LNCAP (cell line): ENCODE results near the gene AOPEP.

ENCODE experiments used
- CTCF ChIP-seq: fragments of 450-650 bp; IDR thresholded peaks from 2 replicates; pipeline ENCODE4 v1.5.1; 2017; ENCODE audit warnings: mild to moderate bottlenecking

AOPEP gene

GRCh38 chr9:94875300-94876020 lies 149.0 kb downstream of the AOPEP start:
- TF ChIP-seq CTCF, result no peak

GRCh38 chr9:94879230-94879629 lies 152.7 kb downstream of the AOPEP start:
- no peak for TF ChIP-seq CTCF

- no peak for TF ChIP-seq CTCF
Measured at GRCh38 chr9:94881023-94881422, 154.5 kb downstream of the AOPEP start.

- no peak for TF ChIP-seq CTCF
Measured at GRCh38 chr9:94881454-94881853, 155.0 kb downstream of the AOPEP start.

- TF ChIP-seq CTCF, result no peak
Measured at GRCh38 chr9:94881940-94882339, 155.4 kb downstream of the AOPEP start.

GRCh38 chr9:94882966-94883641 lies 156.6 kb downstream of the AOPEP start:
- TF ChIP-seq CTCF, result no peak

- TF ChIP-seq CTCF, result no peak
Measured at GRCh38 chr9:94885854-94886447, 159.5 kb downstream of the AOPEP start.
